ENCODE data around the gene SEMA4A. TPM values are rescaled to one million over a fixed set of nuclear protein-coding genes. Genes with fewer than 3 reads are reported as not detected.

Gene SEMA4A
- total RNA-seq, 5 donors from 2014 or later (not counting 1 experiment from before 2014, with no cell fraction given), result 1.5 to 12.0 (median 2.2) TPM

- no peaks in the 10 kb centered on the region for H3K36me3 ChIP-seq (ENCODE audit: control insufficient read depth in 2 of 2, extremely low read depth in 1 of 2, insufficient read depth in 1 of 2, low read length in 1 of 2)
- Mint-ChIP-seq H3K4me3 (peak overlapping the region in 2 of 3 donors; percentile 28 to 89), H3K9me3 (no peaks in the 10 kb centered on the region), H3K27ac (no peak overlapping the region), H3K36me3 (no peaks in the 10 kb centered on the region), H3K27me3 (no peaks in the 10 kb centered on the region), H3K4me1 (peaks cover 10 to 21% (median 11%) of the 10 kb centered on the region in 3 donors)
- CTCF ChIA-PET, result no interaction called here
- WGBS (ENCODE audit: insufficient coverage), result 93% methylated on average over 2 of the region's 5 CpGs
- no peak overlapping the region for H3K4me3 ChIP-seq (ENCODE audit: control insufficient read depth in 1 of 2, extremely low read depth in 1 of 2, low read length in 1 of 2)
- peaks cover 0 to 6% of the 10 kb centered on the region in 2 experiments for H3K27me3 ChIP-seq (replicated peaks in 1 of 2; ENCODE audit: control insufficient read depth in 2 of 2, extremely low read depth in 1 of 2, insufficient read depth in 2 of 2, low read length in 1 of 2)
- DNase-seq, result no peak
- no peak for ATAC-seq (replicated peaks in 1 of 4)
- peaks cover 0 to 25% of the 10 kb centered on the region in 2 experiments for H3K4me1 ChIP-seq (ENCODE audit: control insufficient read depth in 1 of 2, extremely low read depth in 1 of 2, insufficient read depth in 2 of 2, low read length in 2 of 2)
- POLR2A ChIA-PET, result interaction anchor here in 1 of 2 donors (0.5 kb wide), 1 partner anchor 70 kb away, joined by 3 read pairs; no protein-coding TSS in a partner anchor
- H3K9me3 ChIP-seq, result no peaks in the 10 kb centered on the region
- H3K27ac ChIP-seq (ENCODE audit: low read length), result no peak overlapping the region
These were observed 9.1 kb downstream of the SEMA4A start for GRCh38 chr1:156162430-156163037.

- no peaks in the 10 kb centered on the region for H3K9me3 Mint-ChIP-seq
- H3K4me1 ChIP-seq (ENCODE audit: control insufficient read depth in 1 of 2, extremely low read depth in 1 of 2, insufficient read depth in 2 of 2, low read length in 2 of 2), result peaks cover 0 to 15% of the 10 kb centered on the region in 2 experiments
- H3K4me3 Mint-ChIP-seq, result no peak overlapping the region
- no peak overlapping the region for H3K27ac ChIP-seq (ENCODE audit: low read length)
- no peaks in the 10 kb centered on the region for H3K36me3 Mint-ChIP-seq
- no peaks in the 10 kb centered on the region for H3K36me3 ChIP-seq (ENCODE audit: control insufficient read depth in 2 of 2, extremely low read depth in 1 of 2, insufficient read depth in 1 of 2, low read length in 1 of 2)
- no CpG with 5 or more reads among the region's 1 CpG for whole genome bisulfite sequencing (ENCODE audit: insufficient coverage)
- peaks cover 10 to 17% (median 11%) of the 10 kb centered on the region in 3 donors for H3K4me1 Mint-ChIP-seq
- ATAC-seq (replicated peaks in 1 of 4), result no peak
- no peaks in the 10 kb centered on the region for H3K27me3 Mint-ChIP-seq
- H3K27ac Mint-ChIP-seq, result no peak overlapping the region
- no peak overlapping the region for H3K4me3 ChIP-seq (ENCODE audit: control insufficient read depth in 1 of 2, extremely low read depth in 1 of 2, low read length in 1 of 2)
- no peak for DNase-seq
- peaks cover 0 to 6% of the 10 kb centered on the region in 2 experiments for H3K27me3 ChIP-seq (replicated peaks in 1 of 2; ENCODE audit: control insufficient read depth in 2 of 2, extremely low read depth in 1 of 2, insufficient read depth in 2 of 2, low read length in 1 of 2)
- ChIA-PET POLR2A (interaction anchor here (0.6 to 0.7 kb wide), 4 partner anchors 9 to 483 kb away, joined by 3 to 7 read pairs (median 4); no protein-coding TSS in a partner anchor), CTCF (interaction anchor here in 1 of 2 donors (0.6 kb wide), 1 partner anchor 52 kb away, joined by 3 read pairs; no protein-coding TSS in a partner anchor)
- no peaks in the 10 kb centered on the region for H3K9me3 ChIP-seq
These were observed 10.3 kb downstream of the SEMA4A start for GRCh38 chr1:156163712-156164111.

- ATAC-seq (replicated peaks in 1 of 4), result no peak
- H3K4me3 ChIP-seq (ENCODE audit: control insufficient read depth in 1 of 2, extremely low read depth in 1 of 2, low read length in 1 of 2), result no peak overlapping the region
- POLR2A ChIA-PET, result interaction anchor here (0.6 to 0.7 kb wide), 3 partner anchors 8 to 484 kb away, joined by 3 to 5 read pairs (median 4); no protein-coding TSS in a partner anchor
- WGBS (ENCODE audit: insufficient coverage), result no CpG with 5 or more reads among the region's 6 CpGs
- no peak overlapping the region for H3K27ac ChIP-seq (ENCODE audit: low read length)
- H3K4me1 ChIP-seq (ENCODE audit: control insufficient read depth in 1 of 2, extremely low read depth in 1 of 2, insufficient read depth in 2 of 2, low read length in 2 of 2), result peaks cover 0 to 13% of the 10 kb centered on the region in 2 experiments
- no peak overlapping the region for H3K27ac Mint-ChIP-seq
- no peak overlapping the region for H3K4me3 Mint-ChIP-seq
- no peaks in the 10 kb centered on the region for H3K9me3 Mint-ChIP-seq
- H3K4me1 Mint-ChIP-seq, result peaks cover 10 to 15% (median 11%) of the 10 kb centered on the region in 3 donors
- H3K9me3 ChIP-seq, result no peaks in the 10 kb centered on the region
- H3K27me3 Mint-ChIP-seq, result no peaks in the 10 kb centered on the region
- CTCF ChIA-PET, result interaction anchor here in 1 of 2 donors (0.6 kb wide), 1 partner anchor 53 kb away, joined by 3 read pairs; no protein-coding TSS in a partner anchor
- no peaks in the 10 kb centered on the region for H3K36me3 ChIP-seq (ENCODE audit: control insufficient read depth in 2 of 2, extremely low read depth in 1 of 2, insufficient read depth in 1 of 2, low read length in 1 of 2)
- no peaks in the 10 kb centered on the region for H3K36me3 Mint-ChIP-seq
- DNase-seq, result no peak
- peaks cover 0 to 6% of the 10 kb centered on the region in 2 experiments for H3K27me3 ChIP-seq (replicated peaks in 1 of 2; ENCODE audit: control insufficient read depth in 2 of 2, extremely low read depth in 1 of 2, insufficient read depth in 2 of 2, low read length in 1 of 2)
These were observed 10.9 kb downstream of the SEMA4A start for GRCh38 chr1:156164125-156164831.

- ChIA-PET CTCF (no interaction called here), POLR2A (no interaction called here)
- H3K4me3 Mint-ChIP-seq, result no peak overlapping the region
- no peak overlapping the region for H3K27ac ChIP-seq (ENCODE audit: low read length)
- peaks cover 0 to 12% of the 10 kb centered on the region in 2 experiments for H3K4me1 ChIP-seq (ENCODE audit: control insufficient read depth in 1 of 2, extremely low read depth in 1 of 2, insufficient read depth in 2 of 2, low read length in 2 of 2)
- H3K36me3 Mint-ChIP-seq, result no peaks in the 10 kb centered on the region
- H3K4me3 ChIP-seq (ENCODE audit: control insufficient read depth in 1 of 2, extremely low read depth in 1 of 2, low read length in 1 of 2), result no peak overlapping the region
- no peak for ATAC-seq (replicated peaks in 1 of 4)
- H3K9me3 ChIP-seq, result no peaks in the 10 kb centered on the region
- no peak for DNase-seq
- no peak overlapping the region for H3K27ac Mint-ChIP-seq
- WGBS (ENCODE audit: insufficient coverage), result 71% methylated on average over 2 of the region's 2 CpGs
- no peaks in the 10 kb centered on the region for H3K9me3 Mint-ChIP-seq
- peaks cover 0 to 6% of the 10 kb centered on the region in 2 experiments for H3K27me3 ChIP-seq (replicated peaks in 1 of 2; ENCODE audit: control insufficient read depth in 2 of 2, extremely low read depth in 1 of 2, insufficient read depth in 2 of 2, low read length in 1 of 2)
- H3K27me3 Mint-ChIP-seq, result no peaks in the 10 kb centered on the region
- H3K36me3 ChIP-seq (ENCODE audit: control insufficient read depth in 2 of 2, extremely low read depth in 1 of 2, insufficient read depth in 1 of 2, low read length in 1 of 2), result no peaks in the 10 kb centered on the region
- peaks cover 9 to 11% (median 10%) of the 10 kb centered on the region in 3 donors for H3K4me1 Mint-ChIP-seq
These were observed 11.7 kb downstream of the SEMA4A start for GRCh38 chr1:156165083-156165482.

- Mint-ChIP-seq H3K27me3 (no peaks in the 10 kb centered on the region), H3K4me1 (no peaks in the 10 kb centered on the region), H3K27ac (no peak overlapping the region), H3K36me3 (no peaks in the 10 kb centered on the region), H3K4me3 (no peak overlapping the region), H3K9me3 (no peaks in the 10 kb centered on the region)
- H3K27ac ChIP-seq (ENCODE audit: low read length), result no peak overlapping the region
- H3K4me3 ChIP-seq (ENCODE audit: control insufficient read depth in 1 of 2, extremely low read depth in 1 of 2, low read length in 1 of 2), result no peak overlapping the region
- no peaks in the 10 kb centered on the region for H3K36me3 ChIP-seq (ENCODE audit: control insufficient read depth in 2 of 2, extremely low read depth in 1 of 2, insufficient read depth in 1 of 2, low read length in 1 of 2)
- no peaks in the 10 kb centered on the region for H3K9me3 ChIP-seq
- ATAC-seq (replicated peaks in 1 of 4) (no peak), DNase-seq (no peak)
- H3K4me1 ChIP-seq (ENCODE audit: control insufficient read depth in 1 of 2, extremely low read depth in 1 of 2, insufficient read depth in 2 of 2, low read length in 2 of 2), result no peaks in the 10 kb centered on the region
- ChIA-PET CTCF (no interaction called here), POLR2A (no interaction called here)
- 80% methylated on average over 2 of the region's 5 CpGs for WGBS (ENCODE audit: insufficient coverage)
- no peaks in the 10 kb centered on the region for H3K27me3 ChIP-seq (replicated peaks in 1 of 2; ENCODE audit: control insufficient read depth in 2 of 2, extremely low read depth in 1 of 2, insufficient read depth in 2 of 2, low read length in 1 of 2)
These were observed 14.2 kb downstream of the SEMA4A start for GRCh38 chr1:156167536-156167935.

GRCh38 chr1:156172696-156173470 lies 19.5 kb downstream of the SEMA4A start:
- Histone ChIP-seq H3K27me3 (replicated peaks in 1 of 2; ENCODE audit: control insufficient read depth in 2 of 2, extremely low read depth in 1 of 2, insufficient read depth in 2 of 2, low read length in 1 of 2) (peaks cover 0 to 17% of the 10 kb centered on the region in 2 experiments), H3K36me3 (ENCODE audit: control insufficient read depth in 2 of 2, extremely low read depth in 1 of 2, insufficient read depth in 1 of 2, low read length in 1 of 2) (peaks cover 0 to 2% of the 10 kb centered on the region in 2 donors), H3K27ac (ENCODE audit: low read length) (no peak overlapping the region), H3K4me3 (ENCODE audit: control insufficient read depth in 1 of 2, extremely low read depth in 1 of 2, low read length in 1 of 2) (no peak overlapping the region), H3K4me1 (ENCODE audit: control insufficient read depth in 1 of 2, extremely low read depth in 1 of 2, insufficient read depth in 2 of 2, low read length in 2 of 2) (peaks cover under 1 to 5% of the 10 kb centered on the region in 2 experiments), H3K9me3 (no peaks in the 10 kb centered on the region)
- Mint-ChIP-seq H3K9me3 (no peaks in the 10 kb centered on the region), H3K27me3 (peaks cover 0 to 3% of the 10 kb centered on the region in 2 donors), H3K4me3 (no peak overlapping the region), H3K36me3 (no peaks in the 10 kb centered on the region), H3K27ac (no peak overlapping the region), H3K4me1 (peaks cover under 1 to 7% (median under 1%) of the 10 kb centered on the region in 3 donors)
- CTCF ChIA-PET, result interaction anchor here in 1 of 2 donors (0.9 kb wide), 1 partner anchor 52 kb away, joined by 3 read pairs; no protein-coding TSS in a partner anchor
- 81% methylated on average over 4 of the region's 9 CpGs for WGBS (ENCODE audit: insufficient coverage)
- ATAC-seq (replicated peaks in 1 of 4) (no peak), DNase-seq (no peak)
- POLR2A ChIA-PET, result interaction anchor here in 1 of 2 donors (0.5 kb wide), 1 partner anchor 9 kb away, joined by 5 read pairs; no protein-coding TSS in a partner anchor

Data from T-cell (primary cell).